ENCODE measurements around the gene IGFLR1.

DNA sequence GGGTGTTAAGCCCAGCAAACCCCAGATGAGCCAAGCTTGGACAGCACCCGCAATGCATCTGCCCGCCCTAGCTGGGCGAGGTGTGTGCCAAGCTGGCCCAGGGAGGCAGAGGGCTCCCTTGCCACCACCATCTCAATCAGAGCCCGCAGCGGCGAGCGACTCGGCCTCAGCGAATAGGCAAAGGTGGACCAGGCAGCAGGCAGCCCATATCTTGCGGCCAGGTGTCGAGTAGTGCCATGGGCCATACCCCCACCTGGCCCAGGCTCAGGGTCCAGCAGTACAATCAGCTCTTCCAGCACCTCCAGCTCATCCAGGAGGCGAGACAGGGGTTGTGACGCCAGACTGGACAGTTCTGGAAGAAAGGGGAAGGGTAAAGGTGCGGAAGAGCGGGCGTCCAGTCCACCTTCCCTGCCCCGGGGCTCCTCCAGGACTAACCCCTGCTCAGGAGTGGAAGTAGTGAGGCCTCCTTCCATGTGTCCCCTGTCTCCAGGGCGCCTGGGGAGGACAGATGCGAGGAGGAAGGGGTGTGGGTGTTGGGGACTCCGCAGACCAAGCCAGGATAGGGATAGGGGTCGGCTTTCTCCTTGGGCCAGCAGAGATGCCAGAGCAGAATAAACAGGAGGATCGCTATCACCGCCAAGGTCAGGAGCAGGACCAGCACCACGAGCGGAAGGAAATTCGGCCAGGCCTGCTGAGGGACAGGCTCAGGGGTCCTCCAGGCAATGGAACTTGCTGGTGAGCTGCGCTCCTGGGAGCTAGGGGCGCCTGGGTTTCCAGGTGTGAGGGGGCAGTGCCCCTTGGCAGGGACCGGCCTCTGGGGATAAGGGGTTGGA lies 2.8 kb downstream of the IGFLR1 start:
- TF ChIP-seq NR3C1 (CRISPR knock-in tag; conservative IDR thresholded peaks at IDR 0.05; ENCODE audit: low read depth) (no peak), CTCF (IDR thresholded peaks at IDR 0.05) (no peak), TEAD4 (CRISPR knock-in tag; IDR thresholded peaks at IDR 0.05) (no peak), RORB (CRISPR knock-in tag; IDR thresholded peaks at IDR 0.05) (no peak), ELF4 (CRISPR knock-in tag; IDR thresholded peaks at IDR 0.05; ENCODE audit: low read depth) (no peak), TP53 (CRISPR knock-in tag; IDR thresholded peaks at IDR 0.05) (no peak), FOXP1 (CRISPR knock-in tag; IDR thresholded peaks at IDR 0.05; ENCODE audit: borderline replicate concordance) (no peak), JUN (CRISPR knock-in tag; IDR thresholded peaks at IDR 0.05) (no peak), NFYB (CRISPR knock-in tag; conservative IDR thresholded peaks at IDR 0.05; ENCODE audit: low read depth) (no peak), E2F4 (CRISPR knock-in tag; IDR thresholded peaks at IDR 0.05; ENCODE audit: borderline replicate concordance, low read depth) (no peak), ZNF317 (CRISPR knock-in tag; IDR thresholded peaks at IDR 0.05; ENCODE audit: borderline replicate concordance, low read depth) (no peak)
- TF ChIP-seq, protein P1, sequence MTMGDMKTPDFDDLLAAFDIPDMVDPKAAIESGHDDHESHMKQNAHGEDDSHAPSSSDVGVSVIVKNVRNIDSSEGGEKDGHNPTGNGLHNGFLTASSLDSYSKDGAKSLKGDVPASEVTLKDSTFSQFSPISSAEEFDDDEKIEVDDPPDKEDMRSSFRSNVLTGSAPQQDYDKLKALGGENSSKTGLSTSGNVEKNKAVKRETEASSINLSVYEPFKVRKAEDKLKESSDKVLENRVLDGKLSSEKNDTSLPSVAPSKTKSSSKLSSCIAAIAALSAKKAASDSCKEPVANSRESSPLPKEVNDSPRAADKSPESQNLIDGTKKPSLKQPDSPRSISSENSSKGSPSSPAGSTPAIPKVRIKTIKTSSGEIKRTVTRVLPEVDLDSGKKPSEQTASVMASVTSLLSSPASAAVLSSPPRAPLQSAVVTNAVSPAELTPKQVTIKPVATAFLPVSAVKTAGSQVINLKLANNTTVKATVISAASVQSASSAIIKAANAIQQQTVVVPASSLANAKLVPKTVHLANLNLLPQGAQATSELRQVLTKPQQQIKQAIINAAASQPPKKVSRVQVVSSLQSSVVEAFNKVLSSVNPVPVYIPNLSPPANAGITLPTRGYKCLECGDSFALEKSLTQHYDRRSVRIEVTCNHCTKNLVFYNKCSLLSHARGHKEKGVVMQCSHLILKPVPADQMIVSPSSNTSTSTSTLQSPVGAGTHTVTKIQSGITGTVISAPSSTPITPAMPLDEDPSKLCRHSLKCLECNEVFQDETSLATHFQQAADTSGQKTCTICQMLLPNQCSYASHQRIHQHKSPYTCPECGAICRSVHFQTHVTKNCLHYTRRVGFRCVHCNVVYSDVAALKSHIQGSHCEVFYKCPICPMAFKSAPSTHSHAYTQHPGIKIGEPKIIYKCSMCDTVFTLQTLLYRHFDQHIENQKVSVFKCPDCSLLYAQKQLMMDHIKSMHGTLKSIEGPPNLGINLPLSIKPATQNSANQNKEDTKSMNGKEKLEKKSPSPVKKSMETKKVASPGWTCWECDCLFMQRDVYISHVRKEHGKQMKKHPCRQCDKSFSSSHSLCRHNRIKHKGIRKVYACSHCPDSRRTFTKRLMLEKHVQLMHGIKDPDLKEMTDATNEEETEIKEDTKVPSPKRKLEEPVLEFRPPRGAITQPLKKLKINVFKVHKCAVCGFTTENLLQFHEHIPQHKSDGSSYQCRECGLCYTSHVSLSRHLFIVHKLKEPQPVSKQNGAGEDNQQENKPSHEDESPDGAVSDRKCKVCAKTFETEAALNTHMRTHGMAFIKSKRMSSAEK (CRISPR knock-in tag; IDR thresholded peaks at IDR 0.05; ENCODE audit: borderline replicate concordance) = no peak
- TF ChIP-seq, protein P2, sequence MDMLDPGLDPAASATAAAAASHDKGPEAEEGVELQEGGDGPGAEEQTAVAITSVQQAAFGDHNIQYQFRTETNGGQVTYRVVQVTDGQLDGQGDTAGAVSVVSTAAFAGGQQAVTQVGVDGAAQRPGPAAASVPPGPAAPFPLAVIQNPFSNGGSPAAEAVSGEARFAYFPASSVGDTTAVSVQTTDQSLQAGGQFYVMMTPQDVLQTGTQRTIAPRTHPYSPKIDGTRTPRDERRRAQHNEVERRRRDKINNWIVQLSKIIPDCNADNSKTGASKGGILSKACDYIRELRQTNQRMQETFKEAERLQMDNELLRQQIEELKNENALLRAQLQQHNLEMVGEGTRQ (CRISPR knock-in tag; IDR thresholded peaks at IDR 0.05) = no peak
- TF ChIP-seq, protein P3, sequence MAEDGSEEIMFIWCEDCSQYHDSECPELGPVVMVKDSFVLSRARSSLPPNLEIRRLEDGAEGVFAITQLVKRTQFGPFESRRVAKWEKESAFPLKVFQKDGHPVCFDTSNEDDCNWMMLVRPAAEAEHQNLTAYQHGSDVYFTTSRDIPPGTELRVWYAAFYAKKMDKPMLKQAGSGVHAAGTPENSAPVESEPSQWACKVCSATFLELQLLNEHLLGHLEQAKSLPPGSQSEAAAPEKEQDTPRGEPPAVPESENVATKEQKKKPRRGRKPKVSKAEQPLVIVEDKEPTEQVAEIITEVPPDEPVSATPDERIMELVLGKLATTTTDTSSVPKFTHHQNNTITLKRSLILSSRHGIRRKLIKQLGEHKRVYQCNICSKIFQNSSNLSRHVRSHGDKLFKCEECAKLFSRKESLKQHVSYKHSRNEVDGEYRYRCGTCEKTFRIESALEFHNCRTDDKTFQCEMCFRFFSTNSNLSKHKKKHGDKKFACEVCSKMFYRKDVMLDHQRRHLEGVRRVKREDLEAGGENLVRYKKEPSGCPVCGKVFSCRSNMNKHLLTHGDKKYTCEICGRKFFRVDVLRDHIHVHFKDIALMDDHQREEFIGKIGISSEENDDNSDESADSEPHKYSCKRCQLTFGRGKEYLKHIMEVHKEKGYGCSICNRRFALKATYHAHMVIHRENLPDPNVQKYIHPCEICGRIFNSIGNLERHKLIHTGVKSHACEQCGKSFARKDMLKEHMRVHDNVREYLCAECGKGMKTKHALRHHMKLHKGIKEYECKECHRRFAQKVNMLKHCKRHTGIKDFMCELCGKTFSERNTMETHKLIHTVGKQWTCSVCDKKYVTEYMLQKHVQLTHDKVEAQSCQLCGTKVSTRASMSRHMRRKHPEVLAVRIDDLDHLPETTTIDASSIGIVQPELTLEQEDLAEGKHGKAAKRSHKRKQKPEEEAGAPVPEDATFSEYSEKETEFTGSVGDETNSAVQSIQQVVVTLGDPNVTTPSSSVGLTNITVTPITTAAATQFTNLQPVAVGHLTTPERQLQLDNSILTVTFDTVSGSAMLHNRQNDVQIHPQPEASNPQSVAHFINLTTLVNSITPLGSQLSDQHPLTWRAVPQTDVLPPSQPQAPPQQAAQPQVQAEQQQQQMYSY (CRISPR knock-in tag; IDR thresholded peaks at IDR 0.05) = no peak
